ENCODE data around the gene DCST1.

The DCST1 gene

DNA sequence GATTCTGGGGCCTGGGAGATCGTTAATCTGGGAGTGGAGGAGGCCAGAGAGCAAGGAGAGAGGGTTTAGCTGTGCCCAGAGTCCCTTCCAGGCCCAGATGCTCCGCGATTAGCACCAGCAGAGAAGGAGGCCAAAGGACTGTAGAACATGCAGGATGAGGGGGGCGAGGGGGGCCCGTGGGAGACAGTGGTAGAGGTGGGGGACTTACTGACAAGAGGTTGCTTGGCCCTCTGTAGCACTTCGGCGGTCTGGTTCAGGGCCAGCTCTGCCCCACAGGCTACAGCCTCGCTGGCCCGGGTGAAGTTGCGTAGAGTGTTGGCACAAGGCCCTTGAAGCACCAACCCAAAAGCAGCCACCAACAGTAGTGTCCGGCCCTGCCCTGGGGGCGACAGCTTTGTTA lies 738 bp upstream of the DCST1 start:
- H2BK5ac ChIP-seq (ENCODE audit: low read length): no peak overlapping the region
- no CpG with 5 or more reads among the region's 12 CpGs for WGBS (ENCODE audit: extremely low coverage, insufficient coverage, low lambda C conversion rate)
- no peak overlapping the region for H2BK15ac ChIP-seq (replicated peaks; ENCODE audit: low read depth)
- no peak for DNase-seq
- no peaks in the 10 kb centered on the region for H3K36me3 ChIP-seq (ENCODE audit: control insufficient read depth, insufficient read depth, low read length)
- H3K56ac ChIP-seq (ENCODE audit: low read length): no peak overlapping the region
- H4K5ac ChIP-seq (ENCODE audit: low read length): no peak overlapping the region
- H4K8ac ChIP-seq (ENCODE audit: low read depth, low read length): no peak overlapping the region
- H3K79me2 ChIP-seq (ENCODE audit: control insufficient read depth, insufficient read depth, low read length): no peaks in the 10 kb centered on the region
- no peaks in the 10 kb centered on the region for H3K79me1 ChIP-seq (ENCODE audit: low read length)
- H3K27ac ChIP-seq (ENCODE audit: low read depth, low read length): no peak overlapping the region
- H3K23ac ChIP-seq (ENCODE audit: low read length): no peak overlapping the region
- no peak overlapping the region for H3K9ac ChIP-seq (ENCODE audit: low read length)
- no peak overlapping the region for H2BK120ac ChIP-seq (ENCODE audit: low read depth, low read length)
- no peaks in the 10 kb centered on the region for H3K4me1 ChIP-seq (ENCODE audit: control insufficient read depth, low read depth, low read length)
- no peak overlapping the region for H3K4me3 ChIP-seq (ENCODE audit: low read length)
- H3K4me2 ChIP-seq (ENCODE audit: low read length): no peak overlapping the region
- H3K4ac ChIP-seq (ENCODE audit: low read depth, low read length): no peak overlapping the region
- no peaks in the 10 kb centered on the region for H3K27me3 ChIP-seq (ENCODE audit: insufficient read depth, low read length, poor library complexity)
- H3K18ac ChIP-seq (ENCODE audit: low read length): no peak overlapping the region
- H2AK5ac ChIP-seq (ENCODE audit: low read length): no peak overlapping the region

DNA sequence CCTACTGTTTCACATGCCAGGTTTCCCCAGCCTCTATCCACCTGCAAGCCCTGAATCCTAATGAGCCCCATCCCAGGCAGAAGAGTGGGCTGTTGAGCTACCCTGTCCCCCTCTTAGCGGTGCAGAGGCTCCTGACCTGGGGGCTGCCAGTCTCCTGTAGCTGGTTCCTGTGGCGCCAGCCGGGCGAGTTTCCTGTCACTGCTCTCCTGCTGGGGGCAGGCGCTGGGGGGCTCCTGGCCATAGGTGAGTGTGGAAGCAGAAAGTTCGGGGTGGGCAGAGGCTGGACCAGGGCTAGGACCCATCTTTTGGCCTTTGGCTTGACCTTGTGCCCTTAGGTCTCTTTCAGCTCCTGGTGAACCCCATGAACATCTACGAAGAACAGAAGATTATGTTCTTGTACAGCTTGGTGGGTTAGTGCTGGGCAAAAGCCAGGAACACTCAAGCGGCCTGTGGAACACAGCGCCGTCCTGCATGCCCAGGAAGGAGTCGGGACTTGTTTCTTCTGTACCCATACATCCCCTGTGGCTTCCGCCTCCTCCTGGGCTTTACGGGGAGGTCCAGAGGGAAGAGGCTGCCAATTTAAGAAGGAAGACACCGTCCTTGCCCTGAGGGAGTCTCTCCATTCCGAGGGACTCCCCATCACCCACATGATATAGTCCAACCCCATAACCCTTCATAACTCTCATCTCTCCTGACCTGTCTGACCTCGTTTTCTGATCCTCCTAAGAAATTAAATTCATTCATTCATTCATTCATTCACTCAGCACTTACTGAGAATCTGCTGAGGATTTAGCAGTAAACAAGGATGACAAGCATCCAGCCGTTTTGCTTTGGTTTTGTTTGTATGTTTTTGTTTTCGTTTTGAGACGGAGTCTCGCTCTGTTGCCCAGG lies 939 bp downstream of the DCST1 start:
- H3K36me3 ChIP-seq (ENCODE audit: control insufficient read depth, insufficient read depth, low read length): no peaks in the 10 kb centered on the region
- H3K4me1 ChIP-seq (ENCODE audit: control insufficient read depth, low read depth, low read length): no peaks in the 10 kb centered on the region
- no peaks in the 10 kb centered on the region for H3K79me2 ChIP-seq (ENCODE audit: control insufficient read depth, insufficient read depth, low read length)
- no peak overlapping the region for H2BK120ac ChIP-seq (ENCODE audit: low read depth, low read length)
- no peak overlapping the region for H2BK5ac ChIP-seq (ENCODE audit: low read length)
- WGBS (ENCODE audit: extremely low coverage, insufficient coverage, low lambda C conversion rate): no CpG with 5 or more reads among the region's 20 CpGs
- no peak overlapping the region for H3K27ac ChIP-seq (ENCODE audit: low read depth, low read length)
- H3K9ac ChIP-seq (ENCODE audit: low read length): no peak overlapping the region
- H2BK15ac ChIP-seq (replicated peaks; ENCODE audit: low read depth): no peak overlapping the region
- H3K23ac ChIP-seq (ENCODE audit: low read length): peak overlapping the region; percentile 57
- no peak overlapping the region for H3K4me2 ChIP-seq (ENCODE audit: low read length)
- H4K8ac ChIP-seq (ENCODE audit: low read depth, low read length): no peak overlapping the region
- no peak overlapping the region for H3K4ac ChIP-seq (ENCODE audit: low read depth, low read length)
- H2AK5ac ChIP-seq (ENCODE audit: low read length): no peak overlapping the region
- no peak for DNase-seq
- no peak overlapping the region for H3K18ac ChIP-seq (ENCODE audit: low read length)
- H3K4me3 ChIP-seq (ENCODE audit: low read length): no peak overlapping the region
- no peaks in the 10 kb centered on the region for H3K79me1 ChIP-seq (ENCODE audit: low read length)
- no peaks in the 10 kb centered on the region for H3K27me3 ChIP-seq (ENCODE audit: insufficient read depth, low read length, poor library complexity)
- no peak overlapping the region for H4K5ac ChIP-seq (ENCODE audit: low read length)
- no peak overlapping the region for H3K56ac ChIP-seq (ENCODE audit: low read length)

DNA sequence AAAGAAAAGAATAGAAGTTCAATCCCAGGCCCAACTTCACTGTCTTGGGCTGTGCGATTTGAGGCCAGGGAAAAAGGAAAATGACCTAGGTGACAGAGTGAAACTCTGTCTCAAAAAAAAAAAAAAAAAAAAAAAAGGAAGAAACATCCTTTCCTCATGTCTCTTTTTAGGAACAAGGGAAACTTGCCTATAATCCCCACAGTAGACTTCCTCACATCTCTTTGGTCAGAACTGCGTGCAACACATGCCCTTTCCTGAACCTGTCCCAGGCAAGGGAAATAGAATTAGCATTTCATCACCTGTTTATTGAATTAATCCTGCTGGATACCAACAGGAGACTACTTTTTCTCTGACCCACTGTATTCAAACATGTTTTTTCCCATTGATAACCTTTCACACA lies 2.3 kb downstream of the DCST1 start:
- H3K27me3 ChIP-seq (ENCODE audit: insufficient read depth, low read length, poor library complexity): no peaks in the 10 kb centered on the region
- H3K79me1 ChIP-seq (ENCODE audit: low read length): no peaks in the 10 kb centered on the region
- no peak overlapping the region for H3K4me3 ChIP-seq (ENCODE audit: low read length)
- no peaks in the 10 kb centered on the region for H3K36me3 ChIP-seq (ENCODE audit: control insufficient read depth, insufficient read depth, low read length)
- no peak overlapping the region for H2BK5ac ChIP-seq (ENCODE audit: low read length)
- no peak overlapping the region for H3K56ac ChIP-seq (ENCODE audit: low read length)
- H3K27ac ChIP-seq (ENCODE audit: low read depth, low read length): no peak overlapping the region
- no peak overlapping the region for H3K4me2 ChIP-seq (ENCODE audit: low read length)
- no peak overlapping the region for H2BK15ac ChIP-seq (replicated peaks; ENCODE audit: low read depth)
- no peak overlapping the region for H4K5ac ChIP-seq (ENCODE audit: low read length)
- H3K79me2 ChIP-seq (ENCODE audit: control insufficient read depth, insufficient read depth, low read length): no peaks in the 10 kb centered on the region
- no peak overlapping the region for H3K9ac ChIP-seq (ENCODE audit: low read length)
- H3K18ac ChIP-seq (ENCODE audit: low read length): no peak overlapping the region
- no peak overlapping the region for H2AK5ac ChIP-seq (ENCODE audit: low read length)
- no peak overlapping the region for H3K4ac ChIP-seq (ENCODE audit: low read depth, low read length)
- H3K23ac ChIP-seq (ENCODE audit: low read length): no peak overlapping the region
- no peak overlapping the region for H2BK120ac ChIP-seq (ENCODE audit: low read depth, low read length)
- H4K8ac ChIP-seq (ENCODE audit: low read depth, low read length): no peak overlapping the region
- DNase-seq: no peak
- no peaks in the 10 kb centered on the region for H3K4me1 ChIP-seq (ENCODE audit: control insufficient read depth, low read depth, low read length)
- no CpG with 5 or more reads among the region's 2 CpGs for WGBS (ENCODE audit: extremely low coverage, insufficient coverage, low lambda C conversion rate)

DNA sequence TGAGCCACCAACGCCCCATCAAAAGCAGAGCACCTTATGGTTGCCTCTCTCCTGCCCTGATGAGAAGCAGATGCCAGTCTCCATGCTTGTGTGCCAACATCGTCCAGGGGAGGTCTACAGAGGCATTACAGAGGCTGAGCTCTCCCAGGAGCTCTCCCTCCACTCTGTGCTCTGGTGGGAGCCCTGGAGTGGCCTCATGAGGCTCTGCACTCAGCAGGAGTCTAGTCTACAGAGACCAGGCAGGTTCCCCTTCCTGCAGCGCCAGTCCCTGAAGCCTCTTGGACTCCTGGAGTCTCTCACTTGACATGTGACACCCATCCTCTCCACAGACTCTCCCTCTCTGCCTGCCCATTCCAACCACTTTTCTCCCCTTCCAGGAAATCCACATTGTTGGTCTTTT lies 3.4 kb downstream of the DCST1 start:
- Histone ChIP-seq H3K18ac (ENCODE audit: low read length) (no peak overlapping the region), H3K4ac (ENCODE audit: low read depth, low read length) (no peak overlapping the region), H4K5ac (ENCODE audit: low read length) (no peak overlapping the region), H3K36me3 (ENCODE audit: control insufficient read depth, insufficient read depth, low read length) (no peaks in the 10 kb centered on the region), H3K79me2 (ENCODE audit: control insufficient read depth, insufficient read depth, low read length) (no peaks in the 10 kb centered on the region), H4K8ac (ENCODE audit: low read depth, low read length) (no peak overlapping the region), H3K27me3 (ENCODE audit: insufficient read depth, low read length, poor library complexity) (no peaks in the 10 kb centered on the region), H3K79me1 (ENCODE audit: low read length) (no peaks in the 10 kb centered on the region), H3K4me2 (ENCODE audit: low read length) (no peak overlapping the region), H2BK120ac (ENCODE audit: low read depth, low read length) (no peak overlapping the region), H2AK5ac (ENCODE audit: low read length) (no peak overlapping the region), H3K9ac (ENCODE audit: low read length) (no peak overlapping the region), H2BK15ac (replicated peaks; ENCODE audit: low read depth) (no peak overlapping the region), H3K23ac (ENCODE audit: low read length) (no peak overlapping the region), H2BK5ac (ENCODE audit: low read length) (no peak overlapping the region), H3K27ac (ENCODE audit: low read depth, low read length) (no peak overlapping the region), H3K4me1 (ENCODE audit: control insufficient read depth, low read depth, low read length) (no peaks in the 10 kb centered on the region), H3K4me3 (ENCODE audit: low read length) (no peak overlapping the region), H3K56ac (ENCODE audit: low read length) (no peak overlapping the region)
- no peak for DNase-seq
- no CpG with 5 or more reads among the region's 3 CpGs for WGBS (ENCODE audit: extremely low coverage, insufficient coverage, low lambda C conversion rate)

DNA sequence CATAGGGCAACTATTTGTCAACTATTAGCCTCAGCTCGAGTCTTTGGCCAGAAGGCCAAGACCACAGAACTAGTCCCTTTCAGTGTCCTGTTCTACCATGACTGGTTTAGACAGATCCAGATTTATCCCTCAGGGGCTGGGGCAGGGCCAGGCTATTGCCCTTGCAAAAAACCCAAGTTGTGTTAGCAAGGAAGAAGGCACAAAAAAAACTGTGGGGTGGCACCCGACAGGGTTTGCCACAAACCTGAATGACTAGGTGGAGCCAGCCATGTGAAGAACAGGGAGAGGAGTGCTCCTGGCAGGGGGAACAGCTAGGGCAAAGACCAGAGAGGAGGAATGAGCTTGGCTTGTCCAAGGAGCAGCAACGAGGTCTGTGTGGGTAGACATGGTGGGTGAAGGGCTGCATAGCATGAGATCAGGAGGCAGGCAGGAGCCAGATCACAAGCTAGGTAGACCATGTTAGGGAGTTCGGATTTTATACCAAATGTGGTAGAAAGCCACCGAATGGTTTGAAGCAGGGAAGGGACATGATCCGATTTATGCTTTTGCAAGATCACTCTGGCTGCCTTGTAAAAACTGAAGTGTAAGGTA lies 4.3 kb downstream of the DCST1 start:
- Histone ChIP-seq H3K4me1 (ENCODE audit: control insufficient read depth, low read depth, low read length) (no peaks in the 10 kb centered on the region), H3K36me3 (ENCODE audit: control insufficient read depth, insufficient read depth, low read length) (no peaks in the 10 kb centered on the region), H2BK5ac (ENCODE audit: low read length) (no peak overlapping the region), H3K56ac (ENCODE audit: low read length) (no peak overlapping the region), H3K27ac (ENCODE audit: low read depth, low read length) (no peak overlapping the region), H4K8ac (ENCODE audit: low read depth, low read length) (no peak overlapping the region), H3K4me2 (ENCODE audit: low read length) (no peak overlapping the region), H2BK120ac (ENCODE audit: low read depth, low read length) (no peak overlapping the region), H3K4me3 (ENCODE audit: low read length) (no peak overlapping the region), H2AK5ac (ENCODE audit: low read length) (no peak overlapping the region), H3K27me3 (ENCODE audit: insufficient read depth, low read length, poor library complexity) (no peaks in the 10 kb centered on the region), H3K23ac (ENCODE audit: low read length) (no peak overlapping the region), H3K4ac (ENCODE audit: low read depth, low read length) (no peak overlapping the region), H2BK15ac (replicated peaks; ENCODE audit: low read depth) (no peak overlapping the region), H3K18ac (ENCODE audit: low read length) (no peak overlapping the region), H4K5ac (ENCODE audit: low read length) (no peak overlapping the region), H3K79me1 (ENCODE audit: low read length) (no peaks in the 10 kb centered on the region), H3K79me2 (ENCODE audit: control insufficient read depth, insufficient read depth, low read length) (no peaks in the 10 kb centered on the region), H3K9ac (ENCODE audit: low read length) (no peak overlapping the region)
- no peak for DNase-seq
- WGBS (ENCODE audit: extremely low coverage, insufficient coverage, low lambda C conversion rate): no CpG with 5 or more reads among the region's 6 CpGs

All from mesendoderm (in vitro differentiated cells).